Glutamatergic neuron (in vitro differentiated cells): ENCODE measurements around the gene TTC9B. TPM values are rescaled to one million over a fixed set of nuclear protein-coding genes. Genes with fewer than 3 reads are reported as not detected.

Source experiments
- DNase-seq: peaks from one replicate; pipeline ENCODE4 v3.0.0; 2022
- H3K27ac Mint-ChIP-seq: one replicate; pipeline ENCODE4 v1.8.0; 2020; ENCODE audit warnings: mild to moderate bottlenecking, mixed read lengths, inconsistent platforms; ENCODE audit not compliant: unreplicated experiment
- H3K27me3 Mint-ChIP-seq: one replicate; pipeline ENCODE4 v1.8.0; 2020; ENCODE audit warnings: mild to moderate bottlenecking, moderate library complexity, mixed read lengths, inconsistent platforms; ENCODE audit not compliant: unreplicated experiment
- H3K36me3 Mint-ChIP-seq: one replicate; pipeline ENCODE4 v1.8.0; 2020; ENCODE audit warnings: mild to moderate bottlenecking, mixed read lengths, inconsistent platforms; ENCODE audit not compliant: unreplicated experiment
- H3K4me1 Mint-ChIP-seq: one replicate; pipeline ENCODE4 v1.8.0; 2020; ENCODE audit warnings: mild to moderate bottlenecking, low read depth, mixed read lengths, inconsistent platforms; ENCODE audit not compliant: unreplicated experiment
- H3K4me3 Mint-ChIP-seq: one replicate; pipeline ENCODE4 v1.8.0; 2020; ENCODE audit warnings: mild to moderate bottlenecking, mixed read lengths, inconsistent platforms; ENCODE audit not compliant: unreplicated experiment
- H3K9me3 Mint-ChIP-seq: one replicate; pipeline ENCODE4 v1.8.0; 2020; ENCODE audit warnings: mild to moderate bottlenecking, moderate library complexity, mixed read lengths, inconsistent platforms; ENCODE audit not compliant: unreplicated experiment
- total RNA-seq: library from RNA; stranded (reverse); fragmentation: NEBNext Ultra II Directional; extraction: Animal tissue kit (Norgen Biotek cat#: 25700); gene quantifications from one replicate; pipeline ENCODE4 v1.2.1, GENCODE V29; 2021; ENCODE audit not compliant: unreplicated experiment
- TF ChIP-seq, protein P1 (sequence below): fragments of 200-600 bp; sonication (generic); IDR thresholded peaks from one replicate; pipeline ENCODE4 v1.5.0; 2021; ENCODE audit not compliant: partially characterized antibody, unreplicated experiment

Gene TTC9B
- total RNA-seq, 1 donor from 2014 or later: 19.5 TPM

DNA sequence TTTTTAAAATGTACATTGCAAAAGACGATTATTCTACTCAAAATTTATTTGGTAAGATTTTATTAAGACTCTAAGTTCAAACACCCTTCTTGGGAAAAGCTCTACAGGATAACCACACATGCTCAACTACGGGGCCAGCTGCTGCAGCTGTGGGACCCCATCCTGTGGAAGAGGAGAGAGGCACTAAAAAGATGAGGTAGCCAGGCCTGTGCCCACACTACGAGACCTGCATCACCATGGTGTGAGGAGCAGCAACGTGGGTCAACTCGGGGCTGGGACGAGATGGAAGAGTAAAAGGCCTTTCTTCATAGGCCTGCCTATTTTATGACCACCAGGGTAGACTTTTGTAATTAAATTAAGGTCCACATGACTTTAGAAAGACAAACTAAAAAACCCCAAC is 12.9 kb upstream of the TTC9B start:
- peaks cover 12% of the 10 kb centered on the region for H3K27me3 Mint-ChIP-seq
- no peaks in the 10 kb centered on the region for H3K36me3 Mint-ChIP-seq
- H3K9me3 Mint-ChIP-seq: no peaks in the 10 kb centered on the region
- no peak for DNase-seq
- TF ChIP-seq, protein P1, sequence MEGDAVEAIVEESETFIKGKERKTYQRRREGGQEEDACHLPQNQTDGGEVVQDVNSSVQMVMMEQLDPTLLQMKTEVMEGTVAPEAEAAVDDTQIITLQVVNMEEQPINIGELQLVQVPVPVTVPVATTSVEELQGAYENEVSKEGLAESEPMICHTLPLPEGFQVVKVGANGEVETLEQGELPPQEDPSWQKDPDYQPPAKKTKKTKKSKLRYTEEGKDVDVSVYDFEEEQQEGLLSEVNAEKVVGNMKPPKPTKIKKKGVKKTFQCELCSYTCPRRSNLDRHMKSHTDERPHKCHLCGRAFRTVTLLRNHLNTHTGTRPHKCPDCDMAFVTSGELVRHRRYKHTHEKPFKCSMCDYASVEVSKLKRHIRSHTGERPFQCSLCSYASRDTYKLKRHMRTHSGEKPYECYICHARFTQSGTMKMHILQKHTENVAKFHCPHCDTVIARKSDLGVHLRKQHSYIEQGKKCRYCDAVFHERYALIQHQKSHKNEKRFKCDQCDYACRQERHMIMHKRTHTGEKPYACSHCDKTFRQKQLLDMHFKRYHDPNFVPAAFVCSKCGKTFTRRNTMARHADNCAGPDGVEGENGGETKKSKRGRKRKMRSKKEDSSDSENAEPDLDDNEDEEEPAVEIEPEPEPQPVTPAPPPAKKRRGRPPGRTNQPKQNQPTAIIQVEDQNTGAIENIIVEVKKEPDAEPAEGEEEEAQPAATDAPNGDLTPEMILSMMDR: no peak
- H3K27ac Mint-ChIP-seq: peak overlapping the region; percentile 16
- peaks cover 5% of the 10 kb centered on the region for H3K4me1 Mint-ChIP-seq
- peak overlapping the region; percentile 18 for H3K4me3 Mint-ChIP-seq

DNA sequence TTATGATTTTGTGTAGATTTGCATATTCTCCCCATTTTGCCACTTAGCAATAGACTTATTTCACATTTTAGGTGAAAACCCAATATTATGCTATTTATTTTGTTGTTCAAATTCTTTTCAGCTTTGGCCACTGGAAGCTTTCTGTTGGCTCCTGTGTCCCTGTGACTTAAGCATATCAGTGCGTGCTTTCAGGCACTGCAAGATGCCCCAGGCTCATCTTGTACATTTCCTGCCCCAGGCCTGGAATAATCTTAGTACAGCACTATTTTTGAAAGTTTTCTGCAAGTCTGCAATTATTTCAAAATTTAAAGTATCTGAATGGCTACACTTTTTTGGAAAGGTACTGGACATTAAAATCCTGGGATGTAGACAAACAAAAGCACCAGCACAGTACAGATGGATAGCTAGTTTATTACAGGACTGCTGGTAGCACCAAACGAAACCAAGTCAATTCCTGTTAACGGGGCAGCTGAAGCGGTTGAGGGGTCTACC is 11.8 kb upstream of the TTC9B start:
- H3K4me3 Mint-ChIP-seq: no peak overlapping the region
- no peak overlapping the region for H3K27ac Mint-ChIP-seq
- peaks cover 18% of the 10 kb centered on the region for H3K27me3 Mint-ChIP-seq
- TF ChIP-seq, protein P1: no peak
- peaks cover 6% of the 10 kb centered on the region for H3K36me3 Mint-ChIP-seq
- no peak for DNase-seq
- peaks cover 8% of the 10 kb centered on the region for H3K4me1 Mint-ChIP-seq
- peaks cover 4% of the 10 kb centered on the region for H3K9me3 Mint-ChIP-seq

DNA sequence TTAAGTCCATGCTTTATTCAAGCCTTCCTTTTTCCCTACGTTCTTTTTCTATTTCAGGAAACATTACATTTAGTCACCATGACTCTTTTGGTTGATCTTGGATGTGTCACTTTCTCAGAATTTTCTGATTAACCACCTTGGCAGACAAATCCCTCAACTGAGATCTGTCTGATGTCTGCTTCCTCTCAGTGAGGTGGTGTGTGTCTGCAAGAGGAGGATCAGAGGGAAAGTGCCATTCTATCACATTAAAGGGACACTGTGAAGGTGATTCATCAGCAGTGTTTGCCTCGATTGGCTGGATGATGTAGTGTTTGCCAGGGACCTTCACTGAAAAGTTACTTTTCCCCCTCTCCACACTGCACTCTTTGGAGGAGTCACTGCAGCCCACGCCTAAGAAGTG is 11.3 kb upstream of the TTC9B start:
- no peak overlapping the region for H3K27ac Mint-ChIP-seq

DNA sequence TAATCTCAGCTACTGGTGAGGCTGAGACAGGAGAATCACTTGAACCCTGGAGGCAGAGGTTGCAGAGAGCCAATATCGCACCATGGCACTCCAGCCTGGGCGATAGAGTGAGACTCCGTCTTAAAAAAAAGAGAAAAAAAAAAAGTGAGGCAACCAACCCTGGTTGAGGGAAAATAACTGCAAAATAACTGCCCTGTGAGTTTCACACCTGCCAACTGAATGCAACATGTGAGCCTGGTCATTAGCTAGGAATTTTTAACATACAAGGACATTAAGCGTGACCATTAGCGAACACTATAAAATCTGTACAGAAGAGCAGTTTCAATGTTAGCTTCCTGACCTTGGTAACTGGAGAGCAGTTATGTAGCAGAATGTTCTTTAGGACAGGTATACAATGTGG is 10.7 kb upstream of the TTC9B start:
- Mint-ChIP-seq H3K4me1 (peaks cover 8% of the 10 kb centered on the region), H3K27ac (no peak overlapping the region), H3K27me3 (peaks cover 23% of the 10 kb centered on the region), H3K4me3 (no peak overlapping the region), H3K36me3 (peaks cover 9% of the 10 kb centered on the region), H3K9me3 (peaks cover 4% of the 10 kb centered on the region)
- TF ChIP-seq, protein P1: no peak
- no peak for DNase-seq

More for the DNA sequence above, 11.3 kb upstream of the TTC9B start:
- peaks cover 8% of the 10 kb centered on the region for H3K4me1 Mint-ChIP-seq
- TF ChIP-seq, protein P1: no peak
- peaks cover 9% of the 10 kb centered on the region for H3K36me3 Mint-ChIP-seq
- no peak overlapping the region for H3K4me3 Mint-ChIP-seq
- DNase-seq: no peak
- H3K9me3 Mint-ChIP-seq: peaks cover 4% of the 10 kb centered on the region
- peaks cover 21% of the 10 kb centered on the region for H3K27me3 Mint-ChIP-seq

DNA sequence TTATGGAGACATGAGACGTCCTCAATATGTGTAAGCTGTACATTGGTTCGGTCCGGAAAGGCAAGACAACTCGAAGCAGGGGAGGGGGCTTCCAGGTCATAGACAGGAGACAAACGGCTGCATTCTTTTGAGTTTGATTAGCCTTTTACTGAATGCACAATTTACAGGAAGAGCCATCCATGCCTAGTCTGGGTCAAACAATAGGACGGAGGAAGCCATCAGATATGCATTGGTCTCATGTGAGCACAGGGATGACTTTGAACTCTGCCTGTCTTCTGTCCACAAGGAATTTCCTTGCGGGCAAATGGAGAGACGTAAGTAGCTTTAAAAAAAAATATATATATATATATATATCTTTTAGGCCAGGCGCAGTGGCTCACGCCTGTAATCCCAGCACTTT is 10.2 kb upstream of the TTC9B start:
- Mint-ChIP-seq H3K36me3 (peaks cover 9% of the 10 kb centered on the region), H3K4me3 (no peak overlapping the region), H3K27me3 (peaks cover 23% of the 10 kb centered on the region), H3K9me3 (peaks cover 4% of the 10 kb centered on the region), H3K27ac (no peak overlapping the region), H3K4me1 (peaks cover 8% of the 10 kb centered on the region)
- TF ChIP-seq, protein P1: no peak
- DNase-seq: no peak
